HEK293 (cell line): ENCODE data around the gene PIP5K1C.

Source experiments
- CTCF ChIA-PET: fragments of 350-600 bp; formaldehyde crosslinking; extraction: SDS; loops from one replicate; lab custom pipeline; 2021; ENCODE audit warnings: antibody characterized with exemption; lab: Yijun Ruan, JAX
- POLR2A ChIA-PET: fragments of 300-600 bp; formaldehyde crosslinking; extraction: SDS; loops from one replicate; lab custom pipeline; 2020; ENCODE audit warnings: antibody characterized with exemption, inconsistent platforms; lab: Yijun Ruan, JAX
- H3K27ac ChIP-seq: fragments of 200-500 bp; sonication (Bioruptor generic); 2 replicates; pipeline ENCODE4 v1.5.1; 2014; ENCODE audit warnings: low read depth, low read length, control low read depth, inconsistent platforms; ENCODE audit errors: extremely low read depth
- H3K36me3 ChIP-seq, 2 experiments: fragments of 200-500 bp in 1 of 2; sonication (Bioruptor generic) in 1 of 2; 1 replicate in 1 of 2; 2 replicates in 1 of 2; pipeline ENCODE4 v1.5.1; 2014 to 2017; ENCODE audit warnings: inconsistent platforms in 2 of 2, low read length in 2 of 2; ENCODE audit not compliant: control insufficient read depth in 2 of 2, insufficient read depth in 1 of 2
- H3K4me1 ChIP-seq: fragments of 200-500 bp; sonication (Bioruptor generic); 2 replicates; pipeline ENCODE4 v1.5.1; 2014; ENCODE audit warnings: mild to moderate bottlenecking, low read length, inconsistent platforms; ENCODE audit not compliant: control insufficient read depth, insufficient read depth
- H3K4me3 ChIP-seq: 2 replicates; pipeline ENCODE4 v1.5.1; 2011; ENCODE audit warnings: low read depth, mild to moderate bottlenecking, control low read depth, low read length, moderate library complexity
- H3K9me3 ChIP-seq: fragments of 200-500 bp; sonication (Bioruptor generic); 2 replicates; pipeline ENCODE4 v1.5.1; 2014; ENCODE audit warnings: low read depth, low read length, inconsistent platforms; ENCODE audit not compliant: control insufficient read depth, insufficient read depth
- BCL11B ChIP-seq: fragments of 450-650 bp; formaldehyde crosslinking; IDR thresholded peaks from 2 replicates; pipeline ENCODE4 v1.5.1; 2016; ENCODE audit warnings: low read depth, missing biosample characterization, missing genetic modification characterization
- GLIS2 ChIP-seq: fragments of 450-650 bp; formaldehyde crosslinking; IDR thresholded peaks from 2 replicates; pipeline ENCODE4 v1.5.1; 2016; ENCODE audit warnings: missing biosample characterization, missing genetic modification characterization
- IKZF3 ChIP-seq: fragments of 450-650 bp; IDR thresholded peaks from 2 replicates; pipeline ENCODE4 v1.5.0; 2018; ENCODE audit warnings: missing biosample characterization, mild to moderate bottlenecking, missing genetic modification characterization, moderate library complexity
- ZFHX2 ChIP-seq: fragments of 450-650 bp; formaldehyde crosslinking; conservative IDR thresholded peaks from 2 replicates; pipeline ENCODE4 v1.5.1; 2016; ENCODE audit warnings: missing biosample characterization, missing genetic modification characterization
- ZNF155 ChIP-seq: fragments of 450-650 bp; formaldehyde crosslinking; IDR thresholded peaks from 2 replicates; pipeline ENCODE4 v1.5.1; 2016; ENCODE audit warnings: missing biosample characterization, missing genetic modification characterization
- ZNF501 ChIP-seq: fragments of 450-650 bp; formaldehyde crosslinking; IDR thresholded peaks from 2 replicates; pipeline ENCODE4 v1.5.1; 2016; ENCODE audit warnings: missing biosample characterization, missing genetic modification characterization
- ZNF623 ChIP-seq: fragments of 450-650 bp; formaldehyde crosslinking; IDR thresholded peaks from 2 replicates; pipeline ENCODE4 v1.5.1; 2016; ENCODE audit warnings: missing biosample characterization, missing genetic modification characterization
- TF ChIP-seq, protein P1 (sequence below): fragments of 450-650 bp; formaldehyde crosslinking; IDR thresholded peaks from 2 replicates; pipeline ENCODE4 v1.5.1; 2017; ENCODE audit warnings: missing biosample characterization, missing genetic modification characterization
- TF ChIP-seq, protein P2 (sequence below): fragments of 450-650 bp; formaldehyde crosslinking; IDR thresholded peaks from 2 replicates; pipeline ENCODE4 v1.5.1; 2016; ENCODE audit warnings: missing biosample characterization, missing genetic modification characterization
- TF ChIP-seq, protein P3 (sequence below): fragments of 450-650 bp; formaldehyde crosslinking; IDR thresholded peaks from 2 replicates; pipeline ENCODE4 v1.5.1; 2016; ENCODE audit warnings: missing biosample characterization, missing genetic modification characterization
- TF ChIP-seq, protein P4 (sequence below): fragments of 450-650 bp; formaldehyde crosslinking; IDR thresholded peaks from 2 replicates; pipeline ENCODE4 v1.5.1; 2016; ENCODE audit warnings: missing biosample characterization, missing genetic modification characterization

Gene PIP5K1C

DNA sequence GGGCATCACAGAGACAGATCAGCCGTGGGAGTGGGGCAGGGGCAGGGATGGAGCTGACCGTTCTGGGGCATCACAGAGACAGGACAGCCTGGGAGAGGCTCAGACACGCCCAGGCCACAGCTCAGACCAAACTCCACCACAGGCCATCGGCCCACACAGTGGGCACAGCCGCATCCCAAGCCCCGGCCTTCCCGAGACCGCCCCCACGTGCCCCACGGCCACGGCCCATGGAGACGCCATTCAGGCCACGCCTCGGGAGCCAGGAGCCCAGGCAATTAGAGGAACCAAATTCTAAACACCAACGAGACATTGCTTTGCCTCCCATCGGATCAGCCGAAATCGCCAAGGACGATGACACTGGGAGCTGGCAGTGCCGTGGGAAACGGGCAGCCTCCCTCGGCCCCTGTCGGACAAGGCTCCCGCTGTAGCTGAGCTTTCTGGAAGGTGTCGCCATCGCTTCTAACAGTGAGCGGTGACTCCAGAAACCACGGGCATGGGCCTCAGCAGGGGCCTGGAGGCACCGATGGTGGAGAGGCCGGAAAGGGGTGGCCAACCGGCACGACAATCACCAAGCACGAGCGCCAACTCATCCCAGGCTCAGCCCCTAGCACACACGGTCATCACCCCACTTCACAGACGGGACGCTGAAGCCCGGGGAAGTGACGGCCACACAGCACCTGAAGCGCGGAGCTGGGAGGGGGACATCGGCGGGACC, 2.4 kb downstream of the PIP5K1C start:
- no peak overlapping the region for H3K4me3 ChIP-seq
- CTCF ChIA-PET = interaction anchor here (0.7 to 1.3 kb wide), 7 partner anchors 20 to 151 kb away, joined by 3 to 7 read pairs (median 3); no protein-coding TSS in a partner anchor
- no peak overlapping the region for H3K27ac ChIP-seq
- H3K4me1 ChIP-seq = no peaks in the 10 kb centered on the region
- H3K36me3 ChIP-seq = peaks cover 0 to 3% of the 10 kb centered on the region in 2 experiments; a peak in 1 of 3 replicates
- no peaks in the 10 kb centered on the region for H3K9me3 ChIP-seq
- TF ChIP-seq ZFHX2 (tag by site-specific recombination) (0 out of 2 replicates have a peak, but pooled peaks have one; percentile 16), GLIS2 (tag by site-specific recombination) (no peak)
- POLR2A ChIA-PET = interaction anchor here (1.0 kb wide), 1 partner anchor 9 kb away, joined by 3 read pairs; no protein-coding TSS in a partner anchor

DNA sequence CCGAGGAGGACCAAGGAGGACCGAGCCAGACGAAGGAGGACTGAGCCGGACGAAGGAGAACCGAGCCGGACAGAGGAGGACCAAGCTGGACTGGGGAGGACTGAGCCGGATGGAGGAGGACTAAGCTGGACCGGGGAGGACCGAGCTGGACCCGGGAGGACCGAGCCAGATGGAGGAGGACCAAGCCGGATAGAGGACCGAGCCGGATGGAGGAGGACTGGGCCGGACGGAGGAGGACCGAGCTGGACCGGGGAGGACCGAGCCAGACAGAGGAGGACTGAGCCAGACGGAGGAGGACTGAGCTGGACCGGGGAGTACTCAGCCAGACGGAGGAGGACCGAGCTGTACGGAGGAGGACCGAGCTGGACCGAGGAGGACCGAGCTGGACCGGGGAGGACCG, 3.2 kb downstream of the PIP5K1C start:
- H3K9me3 ChIP-seq = no peaks in the 10 kb centered on the region
- no peak overlapping the region for H3K4me3 ChIP-seq
- peaks cover 0 to 3% of the 10 kb centered on the region in 2 experiments; a peak in 1 of 3 replicates for H3K36me3 ChIP-seq
- ChIA-PET POLR2A (interaction anchor here (0.6 to 1.0 kb wide), 2 partner anchors 9 to 25 kb away, joined by 3 to 5 read pairs; no protein-coding TSS in a partner anchor), CTCF (interaction anchor here (0.7 to 1.3 kb wide), 8 partner anchors 21 to 152 kb away, joined by 3 to 7 read pairs (median 3); no protein-coding TSS in a partner anchor)
- H3K27ac ChIP-seq = no peak overlapping the region
- TF ChIP-seq BCL11B = peak; percentile 19; the same call in 1 of the 2 replicates
- TF ChIP-seq, protein P1, sequence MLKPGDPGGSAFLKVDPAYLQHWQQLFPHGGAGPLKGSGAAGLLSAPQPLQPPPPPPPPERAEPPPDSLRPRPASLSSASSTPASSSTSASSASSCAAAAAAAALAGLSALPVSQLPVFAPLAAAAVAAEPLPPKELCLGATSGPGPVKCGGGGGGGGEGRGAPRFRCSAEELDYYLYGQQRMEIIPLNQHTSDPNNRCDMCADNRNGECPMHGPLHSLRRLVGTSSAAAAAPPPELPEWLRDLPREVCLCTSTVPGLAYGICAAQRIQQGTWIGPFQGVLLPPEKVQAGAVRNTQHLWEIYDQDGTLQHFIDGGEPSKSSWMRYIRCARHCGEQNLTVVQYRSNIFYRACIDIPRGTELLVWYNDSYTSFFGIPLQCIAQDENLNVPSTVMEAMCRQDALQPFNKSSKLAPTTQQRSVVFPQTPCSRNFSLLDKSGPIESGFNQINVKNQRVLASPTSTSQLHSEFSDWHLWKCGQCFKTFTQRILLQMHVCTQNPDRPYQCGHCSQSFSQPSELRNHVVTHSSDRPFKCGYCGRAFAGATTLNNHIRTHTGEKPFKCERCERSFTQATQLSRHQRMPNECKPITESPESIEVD = no peak
- no peaks in the 10 kb centered on the region for H3K4me1 ChIP-seq

DNA sequence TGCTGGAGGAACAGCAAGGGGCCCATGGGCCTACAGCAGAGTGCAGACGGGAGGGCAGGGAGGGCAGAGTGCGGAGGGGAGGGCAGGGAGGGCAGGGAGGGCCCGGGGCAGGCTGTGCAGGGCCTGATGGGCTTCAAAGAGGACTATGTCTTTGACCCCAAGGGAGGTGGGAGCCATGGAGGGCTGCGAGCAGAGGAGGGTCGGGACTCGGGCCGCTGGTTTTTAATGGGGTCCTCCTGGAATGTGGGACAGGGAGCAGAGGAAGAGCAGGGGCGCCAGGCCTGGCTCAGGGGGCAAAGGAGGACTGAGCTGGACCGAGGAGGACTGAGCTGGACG, 3.6 kb downstream of the PIP5K1C start:
- no peaks in the 10 kb centered on the region for H3K9me3 ChIP-seq
- no peak overlapping the region for H3K27ac ChIP-seq
- CTCF ChIA-PET = interaction anchor here (0.7 to 1.2 kb wide), 3 partner anchors 22 to 138 kb away, joined by 3 read pairs; no protein-coding TSS in a partner anchor
- H3K36me3 ChIP-seq = peaks cover 0 to 3% of the 10 kb centered on the region in 2 experiments; a peak in 1 of 3 replicates
- TF ChIP-seq ZNF155 (tag by site-specific recombination) = no peak
- TF ChIP-seq, protein P2, sequence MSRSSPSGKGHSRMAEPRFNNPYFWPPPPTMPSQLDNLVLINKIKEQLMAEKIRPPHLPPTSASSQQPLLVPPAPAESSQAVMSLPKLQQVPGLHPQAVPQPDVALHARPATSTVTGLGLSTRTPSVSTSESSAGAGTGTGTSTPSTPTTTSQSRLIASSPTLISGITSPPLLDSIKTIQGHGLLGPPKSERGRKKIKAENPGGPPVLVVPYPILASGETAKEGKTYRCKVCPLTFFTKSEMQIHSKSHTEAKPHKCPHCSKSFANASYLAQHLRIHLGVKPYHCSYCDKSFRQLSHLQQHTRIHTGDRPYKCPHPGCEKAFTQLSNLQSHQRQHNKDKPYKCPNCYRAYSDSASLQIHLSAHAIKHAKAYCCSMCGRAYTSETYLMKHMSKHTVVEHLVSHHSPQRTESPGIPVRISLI (tag by site-specific recombination) = no peak
- TF ChIP-seq, protein P3, sequence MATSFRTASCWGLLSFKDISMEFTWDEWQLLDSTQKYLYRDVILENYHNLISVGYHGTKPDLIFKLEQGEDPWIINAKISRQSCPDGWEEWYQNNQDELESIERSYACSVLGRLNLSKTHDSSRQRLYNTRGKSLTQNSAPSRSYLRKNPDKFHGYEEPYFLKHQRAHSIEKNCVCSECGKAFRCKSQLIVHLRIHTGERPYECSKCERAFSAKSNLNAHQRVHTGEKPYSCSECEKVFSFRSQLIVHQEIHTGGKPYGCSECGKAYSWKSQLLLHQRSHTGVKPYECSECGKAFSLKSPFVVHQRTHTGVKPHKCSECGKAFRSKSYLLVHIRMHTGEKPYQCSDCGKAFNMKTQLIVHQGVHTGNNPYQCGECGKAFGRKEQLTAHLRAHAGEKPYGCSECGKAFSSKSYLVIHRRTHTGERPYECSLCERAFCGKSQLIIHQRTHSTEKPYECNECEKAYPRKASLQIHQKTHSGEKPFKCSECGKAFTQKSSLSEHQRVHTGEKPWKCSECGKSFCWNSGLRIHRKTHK = no peak
- no peak for TF ChIP-seq IKZF3 (tag by site-specific recombination)
- TF ChIP-seq, all 188 proteins: peak for 0
- Histone ChIP-seq H3K4me1 (no peaks in the 10 kb centered on the region), H3K4me3 (no peak overlapping the region)
- POLR2A ChIA-PET = interaction anchor here (0.6 kb wide), 1 partner anchor 24 kb away, joined by 5 read pairs; no protein-coding TSS in a partner anchor

DNA sequence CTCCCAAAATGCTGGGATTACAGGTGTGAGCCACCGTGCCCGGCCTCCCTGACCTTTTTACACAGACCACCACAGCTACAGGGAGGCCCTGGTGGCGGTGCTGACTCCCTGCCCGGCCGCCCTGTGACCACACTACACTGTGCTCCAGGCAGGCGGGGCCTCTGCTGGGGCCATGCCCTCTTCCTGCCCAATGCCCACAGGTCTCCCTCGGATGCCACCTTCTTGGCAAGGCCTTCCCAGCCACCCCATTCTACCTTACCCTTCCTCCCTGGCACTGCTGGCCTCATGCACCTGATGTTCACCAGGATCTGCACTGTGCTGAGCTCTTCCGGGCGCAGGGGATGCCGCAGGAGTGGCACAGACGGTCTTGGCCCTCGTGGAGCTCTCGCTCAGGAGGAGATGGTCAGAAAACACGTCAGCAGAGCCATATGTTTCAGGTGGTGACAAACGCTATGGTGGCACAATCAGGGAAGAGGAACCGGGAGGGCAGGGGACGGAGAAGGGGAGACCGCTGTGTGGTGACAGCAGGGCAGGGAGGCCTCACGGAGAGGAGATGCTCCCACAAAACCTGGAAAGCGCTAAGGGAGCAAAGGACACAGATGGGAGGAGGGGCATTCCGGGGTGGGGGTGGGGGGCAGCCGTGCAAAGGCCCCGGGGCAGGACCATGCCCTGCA, 4.1 kb downstream of the PIP5K1C start:
- TF ChIP-seq ZNF501 (tag by site-specific recombination) (no peak), ZNF623 (tag by site-specific recombination) (peak; percentile 78)
- TF ChIP-seq, protein P4, sequence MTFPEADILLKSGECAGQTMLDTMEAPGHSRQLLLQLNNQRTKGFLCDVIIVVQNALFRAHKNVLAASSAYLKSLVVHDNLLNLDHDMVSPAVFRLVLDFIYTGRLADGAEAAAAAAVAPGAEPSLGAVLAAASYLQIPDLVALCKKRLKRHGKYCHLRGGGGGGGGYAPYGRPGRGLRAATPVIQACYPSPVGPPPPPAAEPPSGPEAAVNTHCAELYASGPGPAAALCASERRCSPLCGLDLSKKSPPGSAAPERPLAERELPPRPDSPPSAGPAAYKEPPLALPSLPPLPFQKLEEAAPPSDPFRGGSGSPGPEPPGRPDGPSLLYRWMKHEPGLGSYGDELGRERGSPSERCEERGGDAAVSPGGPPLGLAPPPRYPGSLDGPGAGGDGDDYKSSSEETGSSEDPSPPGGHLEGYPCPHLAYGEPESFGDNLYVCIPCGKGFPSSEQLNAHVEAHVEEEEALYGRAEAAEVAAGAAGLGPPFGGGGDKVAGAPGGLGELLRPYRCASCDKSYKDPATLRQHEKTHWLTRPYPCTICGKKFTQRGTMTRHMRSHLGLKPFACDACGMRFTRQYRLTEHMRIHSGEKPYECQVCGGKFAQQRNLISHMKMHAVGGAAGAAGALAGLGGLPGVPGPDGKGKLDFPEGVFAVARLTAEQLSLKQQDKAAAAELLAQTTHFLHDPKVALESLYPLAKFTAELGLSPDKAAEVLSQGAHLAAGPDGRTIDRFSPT = peak; percentile 75
- TF ChIP-seq, all 188 proteins: peak for 2
- Histone ChIP-seq H3K27ac (no peak overlapping the region), H3K4me3 (no peak overlapping the region), H3K9me3 (no peaks in the 10 kb centered on the region), H3K36me3 (peaks cover 0 to 3% of the 10 kb centered on the region in 2 experiments; a peak in 1 of 3 replicates), H3K4me1 (no peaks in the 10 kb centered on the region)
- ChIA-PET POLR2A (interaction anchor here (0.6 kb wide), 2 partner anchors 24 to 406 kb away, joined by 3 to 5 read pairs; no protein-coding TSS in a partner anchor), CTCF (no interaction called here)
